ENCODE results near the gene SMYD3. TPM values are rescaled to one million over a fixed set of nuclear protein-coding genes. Genes with fewer than 3 reads are reported as not detected.

The SMYD3 gene
- total RNA-seq, 1 donor from 2014 or later = 0.32 TPM

DNA sequence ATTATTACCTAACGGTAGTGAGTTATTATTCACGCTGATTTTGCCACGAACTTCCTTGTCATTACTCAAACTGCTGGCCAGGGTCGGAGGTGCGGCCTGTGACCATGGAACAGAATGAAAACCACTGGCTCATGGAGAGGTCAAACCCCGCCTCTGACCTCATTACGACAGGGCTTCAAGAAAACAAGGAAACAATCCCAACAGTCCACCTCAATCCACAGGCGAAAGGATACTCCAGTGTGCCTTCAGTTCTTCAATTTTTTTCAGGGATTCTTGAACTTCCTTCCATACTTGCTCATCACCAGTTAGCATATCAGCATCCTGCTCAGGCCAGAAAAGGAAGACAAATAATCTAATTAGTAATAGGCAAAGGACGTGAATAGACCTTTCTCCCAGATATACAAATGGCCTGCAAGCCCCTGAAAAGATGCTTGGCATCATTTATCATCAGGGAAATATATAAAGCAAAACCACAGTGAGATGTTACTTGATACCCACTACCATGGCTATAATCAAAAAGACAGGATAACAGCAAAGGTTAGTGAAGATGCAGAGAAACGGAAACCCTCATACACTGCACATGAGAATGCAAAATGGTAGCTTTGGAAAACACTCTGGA is 643.4 kb downstream of the SMYD3 start:
- TF ChIP-seq, protein P1, sequence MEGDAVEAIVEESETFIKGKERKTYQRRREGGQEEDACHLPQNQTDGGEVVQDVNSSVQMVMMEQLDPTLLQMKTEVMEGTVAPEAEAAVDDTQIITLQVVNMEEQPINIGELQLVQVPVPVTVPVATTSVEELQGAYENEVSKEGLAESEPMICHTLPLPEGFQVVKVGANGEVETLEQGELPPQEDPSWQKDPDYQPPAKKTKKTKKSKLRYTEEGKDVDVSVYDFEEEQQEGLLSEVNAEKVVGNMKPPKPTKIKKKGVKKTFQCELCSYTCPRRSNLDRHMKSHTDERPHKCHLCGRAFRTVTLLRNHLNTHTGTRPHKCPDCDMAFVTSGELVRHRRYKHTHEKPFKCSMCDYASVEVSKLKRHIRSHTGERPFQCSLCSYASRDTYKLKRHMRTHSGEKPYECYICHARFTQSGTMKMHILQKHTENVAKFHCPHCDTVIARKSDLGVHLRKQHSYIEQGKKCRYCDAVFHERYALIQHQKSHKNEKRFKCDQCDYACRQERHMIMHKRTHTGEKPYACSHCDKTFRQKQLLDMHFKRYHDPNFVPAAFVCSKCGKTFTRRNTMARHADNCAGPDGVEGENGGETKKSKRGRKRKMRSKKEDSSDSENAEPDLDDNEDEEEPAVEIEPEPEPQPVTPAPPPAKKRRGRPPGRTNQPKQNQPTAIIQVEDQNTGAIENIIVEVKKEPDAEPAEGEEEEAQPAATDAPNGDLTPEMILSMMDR (IDR thresholded peaks at IDR 0.05) = no peak

DNA sequence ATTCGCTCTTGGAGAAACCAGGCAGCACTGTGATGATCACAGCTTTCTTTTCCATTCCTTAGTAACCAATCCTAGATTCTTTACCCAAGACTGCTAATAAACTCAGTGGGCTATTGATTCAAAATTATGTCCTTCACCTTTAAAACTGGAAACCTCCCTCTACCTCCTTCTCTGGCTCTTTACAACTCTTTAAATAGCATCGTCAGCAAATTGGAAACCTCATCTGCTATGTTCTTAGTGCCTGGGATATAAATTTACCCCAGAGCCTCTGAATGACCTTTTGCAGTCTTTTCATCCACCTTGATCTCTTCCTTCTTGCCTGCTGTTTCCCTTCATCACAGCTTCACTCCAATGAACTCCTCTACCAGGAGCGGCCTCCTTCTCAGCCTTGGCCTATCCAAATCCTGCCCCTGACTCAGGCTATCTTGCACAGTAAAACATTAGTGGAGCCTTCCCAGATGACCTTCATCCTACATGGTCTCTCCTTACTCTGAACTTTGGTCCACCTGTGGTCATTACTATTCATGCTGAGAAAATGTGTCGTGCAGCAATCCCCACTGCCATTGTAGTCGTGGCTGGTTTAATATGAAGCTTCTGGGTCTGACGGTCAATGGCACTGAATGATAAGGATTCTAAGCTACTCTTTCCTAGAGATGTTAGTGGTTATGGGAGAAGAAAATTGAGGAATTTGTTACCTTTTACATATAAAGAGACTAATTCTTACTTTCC is 644.1 kb downstream of the SMYD3 start:
- Histone ChIP-seq H3K9me3 (no peaks in the 10 kb centered on the region), H3K27ac (no peak overlapping the region), H3K36me3 (no peaks in the 10 kb centered on the region), H3K27me3 (no peaks in the 10 kb centered on the region), H3K4me3 (no peak overlapping the region), H3K4me1 (no peaks in the 10 kb centered on the region)
- intact Hi-C loops (cut with DNase I) = no loop called here
- TF ChIP-seq, protein P1 (IDR thresholded peaks at IDR 0.05) = no peak
- no peak for DNase-seq (ENCODE audit: low spot score in 2 of 2)

More for the DNA sequence above, 643.4 kb downstream of the SMYD3 start:
- no peak for DNase-seq (ENCODE audit: low spot score in 2 of 2)
- intact Hi-C loops (cut with DNase I) = no loop called here
- Histone ChIP-seq H3K27me3 (no peaks in the 10 kb centered on the region), H3K9me3 (no peaks in the 10 kb centered on the region), H3K27ac (no peak overlapping the region), H3K4me1 (no peaks in the 10 kb centered on the region), H3K36me3 (no peaks in the 10 kb centered on the region), H3K4me3 (no peak overlapping the region)

DNA sequence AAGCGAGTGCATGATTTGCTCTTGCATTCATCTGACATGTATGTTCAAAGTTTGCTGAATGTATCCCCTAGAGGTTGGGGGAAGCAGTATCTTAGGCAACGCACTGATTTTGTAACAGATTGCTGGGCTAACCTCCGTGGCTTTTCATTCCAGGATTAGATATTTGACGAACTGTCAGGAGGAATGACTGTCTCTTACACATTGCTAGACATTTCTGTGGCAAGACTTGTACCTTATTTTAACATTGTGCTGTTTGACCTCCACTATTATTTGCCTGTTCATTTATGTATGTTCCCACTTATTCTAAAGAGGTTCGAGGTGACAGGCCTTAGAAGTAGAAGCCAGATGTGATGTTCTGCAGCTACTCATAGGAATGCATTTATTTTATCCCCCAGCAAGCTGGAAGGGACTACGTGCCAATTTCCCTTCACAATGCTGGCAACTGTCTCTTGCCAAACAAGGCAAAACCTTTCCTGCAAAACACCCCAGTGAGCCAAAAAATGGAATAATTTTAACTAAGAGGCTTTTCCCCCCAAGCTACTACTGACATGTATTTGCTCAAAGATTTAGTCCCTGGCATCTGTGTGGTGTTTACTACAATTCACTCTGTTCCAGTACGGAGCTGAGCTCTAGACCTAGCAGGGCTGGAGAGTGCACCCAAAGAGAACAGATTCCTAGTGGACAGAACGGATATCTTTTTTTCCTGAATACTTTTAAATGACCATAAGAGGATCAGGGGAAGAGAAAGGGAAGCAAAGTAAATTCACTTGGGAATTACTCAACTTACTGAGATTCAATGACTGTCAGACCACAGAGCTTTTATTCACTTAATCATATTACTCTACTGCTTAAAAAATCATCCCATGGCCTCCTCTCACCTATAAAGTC is 646.2 kb downstream of the SMYD3 start:
- Histone ChIP-seq H3K9me3 (no peaks in the 10 kb centered on the region), H3K36me3 (peaks cover 0 to 5% of the 10 kb centered on the region in 2 donors), H3K27ac (no peak overlapping the region), H3K4me3 (no peak overlapping the region), H3K4me1 (no peaks in the 10 kb centered on the region), H3K27me3 (no peaks in the 10 kb centered on the region)
- no peak for DNase-seq (ENCODE audit: low spot score in 2 of 2)
- intact Hi-C loops (cut with DNase I) = no loop called here
- TF ChIP-seq, protein P1 (IDR thresholded peaks at IDR 0.05) = no peak

DNA sequence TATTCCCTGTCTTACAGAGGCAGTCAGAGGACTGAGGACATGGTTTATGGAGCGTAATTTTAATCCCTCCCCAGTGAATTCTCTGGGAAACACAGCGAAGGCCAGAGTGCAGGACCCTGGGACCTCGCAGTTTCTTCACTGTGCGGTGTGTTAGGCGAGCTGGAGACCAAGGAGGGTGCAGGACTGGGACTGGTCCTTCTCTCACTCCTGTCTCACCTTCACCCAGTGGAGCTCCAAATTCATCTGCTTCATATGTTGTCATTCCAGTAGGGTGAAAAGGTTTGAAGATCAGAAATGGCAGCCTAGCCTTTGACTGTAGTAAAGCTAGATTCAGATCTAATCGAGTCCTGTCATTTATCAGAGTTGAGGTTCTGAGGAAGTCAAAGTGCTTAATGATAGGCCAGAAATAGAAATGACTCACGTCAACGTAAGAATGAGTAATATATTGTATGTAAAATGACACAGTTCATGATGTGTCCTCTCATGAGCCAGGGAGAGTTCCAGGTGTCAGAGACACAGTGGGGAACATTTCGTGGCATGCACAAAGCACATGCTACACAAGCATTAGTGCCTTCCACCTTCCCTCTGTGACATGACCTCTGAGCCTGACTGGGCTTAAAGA is 647.5 kb downstream of the SMYD3 start:
- H3K36me3 ChIP-seq = peaks cover 0 to 5% of the 10 kb centered on the region in 2 donors
- no peak overlapping the region for H3K4me3 ChIP-seq
- H3K9me3 ChIP-seq = no peaks in the 10 kb centered on the region
- H3K4me1 ChIP-seq = no peaks in the 10 kb centered on the region
- no peaks in the 10 kb centered on the region for H3K27me3 ChIP-seq
- TF ChIP-seq, protein P1 (IDR thresholded peaks at IDR 0.05) = no peak
- no peak overlapping the region for H3K27ac ChIP-seq
- no peak for DNase-seq (ENCODE audit: low spot score in 2 of 2)
- intact Hi-C loops (cut with DNase I) = no loop called here

DNA sequence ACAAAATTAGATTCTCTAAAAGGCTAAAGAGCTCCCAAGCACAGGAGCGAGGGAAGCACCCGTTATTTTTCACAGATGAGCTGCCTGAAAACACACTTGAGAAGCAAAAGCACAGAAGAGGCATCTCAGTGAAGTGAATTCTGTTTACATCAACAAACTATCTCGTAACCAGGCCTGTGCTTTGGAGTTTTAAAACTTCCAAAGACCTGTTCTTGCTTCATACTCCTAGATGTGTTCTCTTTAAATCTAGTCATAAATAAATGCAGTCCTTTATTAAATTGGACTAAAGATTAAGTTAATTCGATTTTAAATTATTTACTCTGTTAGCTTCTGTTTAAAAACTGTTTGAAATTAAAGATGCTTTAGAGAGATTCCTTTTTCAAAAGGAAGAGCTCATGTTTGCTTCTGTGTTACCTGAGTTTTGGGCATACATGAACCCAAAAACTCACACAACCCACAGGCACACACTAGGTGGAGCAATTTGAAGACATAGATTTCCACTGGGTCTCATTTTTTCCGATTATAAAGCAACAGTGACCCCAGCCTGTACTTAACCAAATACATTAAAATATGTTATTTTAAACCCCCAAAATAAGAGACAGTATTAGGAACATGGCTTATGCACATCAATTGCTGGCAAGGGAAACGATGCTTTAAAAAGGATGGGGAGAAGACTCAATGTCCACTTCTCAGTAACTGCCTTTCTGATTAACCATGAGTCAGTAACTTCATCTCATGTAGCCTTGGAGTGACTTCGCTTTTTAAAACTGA is 648.2 kb downstream of the SMYD3 start:
- TF ChIP-seq, protein P1 (IDR thresholded peaks at IDR 0.05) = no peak
- intact Hi-C loops (cut with DNase I) = no loop called here
- Histone ChIP-seq H3K27ac (no peak overlapping the region), H3K36me3 (peaks cover 0 to 5% of the 10 kb centered on the region in 2 donors), H3K27me3 (no peaks in the 10 kb centered on the region), H3K4me1 (no peaks in the 10 kb centered on the region), H3K4me3 (no peak overlapping the region), H3K9me3 (no peaks in the 10 kb centered on the region)
- no peak for DNase-seq (ENCODE audit: low spot score in 2 of 2)
